Right lobe of liver (tissue), 4 donors: ENCODE results near the gene ATG5.

Experiments used
- CTCF ChIP-seq, 4 donors: fragments of 200-600 bp in 3 of 4; fragments of 450-650 bp in 1 of 4; IDR thresholded peaks; one replicate each; pipeline versions ENCODE4 v1.5.1 to v1.8.0; 2016 to 2022; ENCODE audit warnings: antibody characterized with exemption in 4 of 4, mild to moderate bottlenecking in 2 of 4
- POLR2A ChIP-seq: fragments of 450-650 bp; IDR thresholded peaks from one replicate; pipeline ENCODE4 v1.6.1; 2017; ENCODE audit warnings: antibody characterized with exemption, mild to moderate bottlenecking
- donor health status: DM: no; HTN: no; CAD: no.
- donor health status: DM: no; HTN: no; CAD: no.
- donor health status: DM: no; HTN: yes; CAD: no.

DNA sequence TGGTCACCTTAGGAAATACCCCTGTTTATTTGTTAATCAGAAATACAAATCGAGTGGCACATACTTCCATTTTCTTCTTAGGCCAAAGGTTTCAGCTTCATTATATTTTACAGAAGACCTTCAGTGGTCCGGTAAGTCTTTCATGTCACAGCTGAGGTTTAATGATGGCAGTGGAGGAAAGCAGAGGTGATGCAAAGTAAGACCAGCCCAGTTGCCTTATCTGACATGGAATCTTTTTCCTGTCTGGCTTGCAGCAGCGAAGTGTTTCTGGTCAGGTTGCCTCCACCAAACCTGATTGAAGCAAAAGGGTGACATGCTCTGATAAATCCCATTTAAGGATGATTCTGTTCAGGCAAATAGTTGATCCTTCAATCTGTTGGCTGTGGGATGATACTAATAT, 139.4 kb downstream of the ATG5 start:
- no peak for TF ChIP-seq POLR2A
- TF ChIP-seq CTCF (IDR thresholded peaks at IDR 0.05) = no peak
